Testis (tissue), 2 donors: ENCODE results near the gene MINDY3.

Experiments used
- CTCF ChIP-seq, 3 experiments: fragments of 450-650 bp in 2 of 3; fragments of 200-600 bp in 1 of 3; sonication (generic) in 1 of 3; IDR thresholded peaks; one replicate each; pipeline ENCODE4 v1.5.1; 2016 to 2019; ENCODE audit warnings: antibody characterized with exemption in 3 of 3, mild to moderate bottlenecking in 2 of 3, moderate library complexity in 1 of 3
- POLR2A ChIP-seq: fragments of 450-650 bp; IDR thresholded peaks from one replicate; pipeline ENCODE4 v1.6.1; 2017; ENCODE audit warnings: antibody characterized with exemption, mild to moderate bottlenecking, moderate library complexity

DNA sequence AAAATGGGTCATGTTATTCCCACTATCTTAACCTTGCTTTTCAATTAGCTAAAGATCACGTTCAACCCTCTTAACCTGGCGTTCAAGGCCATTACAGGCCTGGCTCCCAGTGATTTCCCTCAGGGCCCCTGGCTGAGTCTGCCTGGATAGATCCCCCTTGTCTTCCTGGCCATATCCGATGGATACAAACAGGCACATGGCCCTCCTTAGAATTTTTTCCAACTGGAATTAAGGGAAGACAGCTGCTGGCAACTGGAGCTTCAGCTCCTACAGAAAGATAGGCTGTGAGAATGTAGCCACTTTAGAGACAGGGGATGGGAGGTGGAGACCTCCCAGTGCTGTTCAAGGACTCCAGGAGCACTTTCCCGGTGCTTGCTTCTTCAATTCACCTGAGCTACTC, 77.5 kb downstream of the MINDY3 start:
- no peak for TF ChIP-seq POLR2A
- no peak for TF ChIP-seq CTCF (IDR thresholded peaks at IDR 0.05)
